HepG2 (cell line): ENCODE measurements around the gene STK32B. TPM values are rescaled to one million over a fixed set of nuclear protein-coding genes. Genes with fewer than 3 reads are reported as not detected.

ENCODE experiments used
- ATAC-seq: fragments of 200-7000 bp; cut with Tn5 transposase; 3 replicates; pipeline ENCODE4 v1.9.1; 2020; ENCODE audit warnings: mild to moderate bottlenecking, moderate library complexity
- BruUV-seq: library from RNA; stranded (reverse); fragments of 400-500 nt; replicated peaks from 2 replicates; lab custom pipeline; 2021; lab: Mats Ljungman, UMichigan
- CTCF ChIA-PET: fragments of 300-600 bp; formaldehyde crosslinking; extraction: SDS; loops from one replicate; lab custom pipeline; 2021; ENCODE audit warnings: low total read pairs, inconsistent platforms, low intra/inter-chr PET ratio; lab: Yijun Ruan, JAX
- POLR2A ChIA-PET: fragments of 350-600 bp; sonication (Branson Sonifier 250); formaldehyde crosslinking; loops from one replicate; lab custom pipeline; 2020; ENCODE audit warnings: antibody characterized with exemption, inconsistent platforms; lab: Yijun Ruan, JAX
- DNase-seq: peaks from one replicate; pipeline ENCODE4 v3.0.0-alpha.2; 2015; ENCODE audit warnings: low spot score
- FAIRE-seq: peaks from 3 replicates; lab custom pipeline; 2011; peaks lifted over from hg19 to GRCh38; lab: Jason Lieb, UNC
- H2AFZ ChIP-seq: one replicate; pipeline ENCODE4 v1.6.1; 2011; ENCODE audit warnings: low read length, inconsistent platforms
- H3K27ac ChIP-seq: fragments of 300-600 bp; 3 replicates; pipeline ENCODE4 v1.8.0; 2011; ENCODE audit warnings: mixed run types, mild to moderate bottlenecking, mixed read lengths, low read length, inconsistent platforms; ENCODE audit not compliant: insufficient read depth; ENCODE audit errors: extremely low read length
- H3K27me3 ChIP-seq, 2 experiments: fragments of 200-600 bp in 1 of 2; 2 replicates in 1 of 2; 3 replicates in 1 of 2; pipeline versions ENCODE4 v1.6.0 to v1.8.0; 2011; ENCODE audit warnings: low read length in 2 of 2, mild to moderate bottlenecking in 2 of 2, moderate library complexity in 2 of 2, inconsistent platforms in 1 of 2; ENCODE audit not compliant: insufficient read depth in 2 of 2, control insufficient read depth in 1 of 2
- H3K36me3 ChIP-seq, 2 experiments: fragments of 200-600 bp in 1 of 2; replicated peaks in 1 of 2; 2 replicates in 1 of 2; 3 replicates in 1 of 2; pipeline versions ENCODE4 v1.5.1 to v1.8.0; 2011; ENCODE audit warnings: low read length in 2 of 2, inconsistent platforms in 1 of 2; ENCODE audit not compliant: insufficient read depth in 2 of 2, control insufficient read depth in 1 of 2
- H3K4me1 ChIP-seq: 2 replicates; pipeline ENCODE4 v1.5.1; 2012; ENCODE audit warnings: low read length, inconsistent platforms; ENCODE audit not compliant: insufficient read depth
- H3K4me2 ChIP-seq: 2 replicates; pipeline ENCODE4 v1.6.0; 2011; ENCODE audit warnings: low read depth, low read length, inconsistent platforms
- H3K4me3 ChIP-seq, 3 experiments: fragments of 200-600 bp in 1 of 3; sonication (generic), shearing (Covaris generic) in 1 of 3; replicated peaks in 1 of 3; 2 replicates each; pipeline ENCODE4 v1.5.1; 2011 to 2016; ENCODE audit warnings: low read length in 3 of 3, inconsistent platforms in 2 of 3, low read depth in 2 of 3, mild to moderate bottlenecking in 2 of 3, control low read depth in 1 of 3, mixed read lengths in 1 of 3; ENCODE audit not compliant: insufficient read depth in 1 of 3
- H3K79me2 ChIP-seq: one replicate; pipeline ENCODE4 v1.6.1; 2011; ENCODE audit warnings: low read length, inconsistent platforms; ENCODE audit not compliant: insufficient read depth
- H3K9ac ChIP-seq: 2 replicates; pipeline ENCODE4 v1.6.0; 2011; ENCODE audit warnings: mild to moderate bottlenecking, low read depth, low read length, inconsistent platforms; ENCODE audit not compliant: insufficient read depth
- H3K9me3 ChIP-seq: 2 replicates; pipeline ENCODE4 v1.5.1; 2012; ENCODE audit warnings: mild to moderate bottlenecking, low read length
- H4K20me1 ChIP-seq: 2 replicates; pipeline ENCODE4 v1.6.0; 2011; ENCODE audit warnings: inconsistent platforms, mild to moderate bottlenecking, low read length, moderate library complexity; ENCODE audit not compliant: insufficient read depth
- NFE2L2 ChIP-seq: fragments of 150-350 bp; IDR thresholded peaks from 2 replicates; pipeline ENCODE4 v1.6.1; 2014; ENCODE audit warnings: low read length
- PITX1 ChIP-seq: sonication (generic); formaldehyde crosslinking; IDR thresholded peaks from 2 replicates; pipeline ENCODE4 v1.5.1; 2020; ENCODE audit warnings: mild to moderate bottlenecking, missing genetic modification reagents
- SMAD3 ChIP-seq: sonication (generic); formaldehyde crosslinking; IDR thresholded peaks from 2 replicates; pipeline ENCODE4 v1.4.0; 2020; ENCODE audit warnings: missing genetic modification reagents
- YY1 ChIP-seq: IDR thresholded peaks from 2 replicates; pipeline ENCODE4 v1.6.1; 2011; ENCODE audit warnings: low read length, low read depth, moderate library complexity, mild to moderate bottlenecking; ENCODE audit not compliant: insufficient read depth, insufficient replicate concordance
- ZHX1 ChIP-seq: sonication (generic); formaldehyde crosslinking; IDR thresholded peaks from 2 replicates; pipeline ENCODE4 v1.8.1; 2022; ENCODE audit warnings: low read depth, mild to moderate bottlenecking, missing genetic modification reagents
- ZNF20 ChIP-seq: sonication (generic); formaldehyde crosslinking; IDR thresholded peaks from 2 replicates; pipeline ENCODE4 v1.4.0; 2020; ENCODE audit warnings: mild to moderate bottlenecking, moderate library complexity, missing genetic modification reagents
- ZNF431 ChIP-seq: sonication (generic); formaldehyde crosslinking; IDR thresholded peaks from 2 replicates; pipeline ENCODE4 v1.9.0; 2022; ENCODE audit warnings: missing genetic modification reagents, low read depth, mild to moderate bottlenecking, borderline replicate concordance
- ZNF564 ChIP-seq: sonication (generic); formaldehyde crosslinking; IDR thresholded peaks from 2 replicates; pipeline ENCODE4 v1.8.1; 2023; ENCODE audit warnings: mild to moderate bottlenecking, missing genetic modification reagents
- ZZZ3 ChIP-seq: sonication (generic); formaldehyde crosslinking; IDR thresholded peaks from 2 replicates; pipeline ENCODE4 v1.4.0; 2020; ENCODE audit warnings: missing genetic modification reagents, mild to moderate bottlenecking, borderline replicate concordance
- WGBS: methylation state at CpG from one replicate; pipeline ENCODE4 v1.1.6; 2017; ENCODE audit warnings: low lambda C conversion rate; 5-methylcytosine and 5-hydroxymethylcytosine counted together
- in situ Hi-C: cut with HindIII; loops from 2 replicates; pipeline ENCODE4 v1.10.0; 2017; ENCODE audit warnings: low pct_unique_long_range_greater_than_20kb; ENCODE audit not compliant: extremely low pct_ligation_motif_present
- intact Hi-C: fragments of 100-400 bp; cut with micrococcal nuclease; formaldehyde crosslinking; loops from one replicate; pipeline ENCODE4 v1.10.0; 2022; ENCODE audit not compliant: unreplicated experiment
- polyA plus RNA-seq, 8 experiments: library from polyadenylated mRNA; depleted of rRNA in 3 of 8; stranded (reverse) in 7 of 8; unstranded in 1 of 8; fragments of >200 nt; fragmentation: Illumina TruSeq in 4 of 8; extraction: Trizol in 4 of 8; gene quantifications; 2 replicates each; pipeline versions ENCODE4 v1.2.1 to v1.2.3, GENCODE V29; 2011 to 2016; ENCODE audit warnings: low read depth in 4 of 8, missing spikeins in 1 of 8, mixed read lengths in 1 of 8; ENCODE audit not compliant: insufficient read depth in 1 of 8
- total RNA-seq, 5 experiments: library from RNA; depleted of rRNA; stranded (reverse); fragments of >200 nt; fragmentation: Illumina TruSeq; extraction: Trizol; gene quantifications; 2 replicates each; pipeline ENCODE4 v1.2.3, GENCODE V29; 2016; ENCODE audit warnings: low read depth in 1 of 5

Gene STK32B
- total and polyA plus RNA-seq, 2 of the 13 experiments (the other 11 are each of a cell fraction or from before 2014, with no cell fraction given): not detected

GRCh38 chr4:5218376-5219069, 167.2 kb downstream of the STK32B start:
- intact Hi-C loops: no loop called here
- ATAC-seq (no peak), FAIRE-seq (no peak)
- Histone ChIP-seq H3K9me3 (peaks cover 21% of the 10 kb centered on the region), H3K4me1 (no peaks in the 10 kb centered on the region), H3K4me3 (no peak overlapping the region), H2AFZ (no peak overlapping the region), H3K9ac (no peak overlapping the region), H3K36me3 (no peaks in the 10 kb centered on the region), H3K4me2 (no peak overlapping the region)
- POLR2A ChIA-PET: no interaction called here
- TF ChIP-seq YY1: no peak
- no peak for TF ChIP-seq ZNF431 (CRISPR knock-in tag)
- TF ChIP-seq ZHX1 (CRISPR knock-in tag): no peak
- no peak for TF ChIP-seq SMAD3 (CRISPR knock-in tag)
- no peak for TF ChIP-seq ZNF20 (CRISPR knock-in tag)
- TF ChIP-seq NFE2L2: no peak
- TF ChIP-seq ZZZ3: no peak
- no peak for TF ChIP-seq PITX1 (CRISPR knock-in tag)
- no peak for TF ChIP-seq ZNF564 (CRISPR knock-in tag)
- TF ChIP-seq, all 625 proteins: peak for 0
- CTCF ChIA-PET: no interaction called here
- H3K27me3 ChIP-seq: no peaks in the 10 kb centered on the region
- no peaks in the 10 kb centered on the region for H3K79me2 ChIP-seq
- in situ Hi-C loops: no loop called here
- BruUV-seq: no TSS peak
- H3K27ac ChIP-seq: no peak overlapping the region
- H4K20me1 ChIP-seq: no peaks in the 10 kb centered on the region
- DNase-seq: no peak
- 30% methylated on average over 11 of the region's 12 CpGs for WGBS
